Measurements from ENCODE around the gene ACSL5. TPM values are rescaled to one million over a fixed set of nuclear protein-coding genes. Genes with fewer than 3 reads are reported as not detected.

Gene ACSL5
- total RNA-seq, 1 experiment from 2014 or later = not detected

GRCh38 chr10:112433136-112433535 is 59.2 kb downstream of the ACSL5 start:
- H3K27me3 ChIP-seq (ENCODE audit: insufficient read depth, low read length) = no peaks in the 10 kb centered on the region
- H4K91ac ChIP-seq (ENCODE audit: insufficient read length, low read depth, low read length) = no peak overlapping the region
- no peak overlapping the region for H4K8ac ChIP-seq (replicated peaks; ENCODE audit: insufficient read length, low read depth, low read length)
- no peak overlapping the region for H2BK20ac ChIP-seq (ENCODE audit: low read depth, low read length, poor library complexity, severe bottlenecking)
- Mint-ChIP-seq H3K27ac (no peak overlapping the region), H3K4me3 (no peak overlapping the region), H3K4me1 (no peaks in the 10 kb centered on the region), H3K36me3 (ENCODE audit: insufficient read depth in 1 of 3, low read depth in 3 of 3) (peaks cover 4 to 50% (median 31%) of the 10 kb centered on the region in 3 experiments), H3K27me3 (ENCODE audit: low read depth) (no peaks in the 10 kb centered on the region), H3K9me3 (no peaks in the 10 kb centered on the region)
- H2BK15ac ChIP-seq (ENCODE audit: low read depth, low read length) = no peak overlapping the region
- no peak overlapping the region for H2AK5ac ChIP-seq (ENCODE audit: insufficient read length, low read length)
- H3K23ac ChIP-seq (ENCODE audit: insufficient read length, low read depth, low read length) = no peak overlapping the region
- no peaks in the 10 kb centered on the region for H3K79me2 ChIP-seq (ENCODE audit: insufficient read depth, low read length)
- no peak overlapping the region for H3K56ac ChIP-seq (ENCODE audit: insufficient read length, low read depth, low read length)
- no peak overlapping the region for H3K9ac ChIP-seq (ENCODE audit: extremely low read depth, insufficient read length, low read length)
- H3K9me3 ChIP-seq (ENCODE audit: control insufficient read depth, low read depth, low read length) = no peaks in the 10 kb centered on the region
- no peak overlapping the region for H2BK12ac ChIP-seq (ENCODE audit: insufficient read length, low read depth, low read length)
- no peak for DNase-seq
- no peak overlapping the region for H2BK5ac ChIP-seq (ENCODE audit: insufficient read length, low read length)
- H4K5ac ChIP-seq (ENCODE audit: insufficient read length, low read depth, low read length) = no peak overlapping the region
- no peak overlapping the region for H2AFZ ChIP-seq (ENCODE audit: low read length)
- H3K79me1 ChIP-seq (ENCODE audit: insufficient read depth, low read depth, low read length, poor library complexity, severe bottlenecking) = no peaks in the 10 kb centered on the region
- H3K23me2 ChIP-seq (ENCODE audit: insufficient read length, low read depth, low read length, poor library complexity, severe bottlenecking) = no peaks in the 10 kb centered on the region
- no peak overlapping the region for H3K27ac ChIP-seq (ENCODE audit: insufficient read length, low read depth, low read length)
- no peak overlapping the region for H3K4ac ChIP-seq (ENCODE audit: low read depth, low read length)
- no peak overlapping the region for H3K4me2 ChIP-seq (ENCODE audit: insufficient read depth, insufficient read length, low read length)
- no peak overlapping the region for H3K18ac ChIP-seq (ENCODE audit: insufficient read length, low read depth, low read length)
- no peaks in the 10 kb centered on the region for H4K20me1 ChIP-seq (ENCODE audit: control insufficient read depth, insufficient read depth, insufficient read length)
- H2BK120ac ChIP-seq (ENCODE audit: low read depth, low read length, poor library complexity, severe bottlenecking) = no peak overlapping the region
- H3K4me1 ChIP-seq (ENCODE audit: insufficient read depth, low read length) = no peaks in the 10 kb centered on the region
- H3T11ph ChIP-seq (ENCODE audit: low read length) = no peak overlapping the region
- no peak for TF ChIP-seq CTCF (conservative IDR thresholded peaks at IDR 0.05)
- WGBS (ENCODE audit: extremely low coverage, insufficient read length, low lambda C conversion rate) = no CpG with 5 or more reads among the region's 2 CpGs
- no peak overlapping the region for H3K14ac ChIP-seq (ENCODE audit: insufficient read depth, low read length)

Data from H9 (cell line).